ENCODE results near the gene IQSEC1.

GRCh38 chr3:12944413-12944812, 128.8 kb downstream of the IQSEC1 start:
- TF ChIP-seq CTCF (IDR thresholded peaks at IDR 0.05), result no peak
- TF ChIP-seq EZH2 (IDR thresholded peaks at IDR 0.05; ENCODE audit: borderline replicate concordance, insufficient read depth, low read depth, low read length, poor library complexity, severe bottlenecking), result no peak
